Limb (tissue), 2 donors: ENCODE data around the gene PLCB3.
A peak's percentile ranks its signal among the peaks of the same experiment; 100 is the strongest.
"Not testable (repeated sequence)": the region's sequence is repeated elsewhere in the genome, so short reads cannot be mapped to it uniquely, and the experiment has no call there.

Source experiments
- DNase-seq, 2 donors: peaks; one replicate each; pipeline ENCODE4 v3.0.0-alpha.2; 2016; ENCODE audit errors: extremely low spot score in 2 of 2

Gene PLCB3

GRCh38 chr11:64235437-64236161 lies 15.7 kb upstream of the PLCB3 start:
- no peak for DNase-seq

GRCh38 chr11:64237484-64237951 lies 13.8 kb upstream of the PLCB3 start:
- DNase-seq, result no peak

- DNase-seq, result no peak
These were observed 13.3 kb upstream of the PLCB3 start for GRCh38 chr11:64238076-64238475.

- DNase-seq, result no peak
These were observed 12.3 kb upstream of the PLCB3 start for GRCh38 chr11:64238999-64239398.

- no peak for DNase-seq
These were observed 11.5 kb upstream of the PLCB3 start for GRCh38 chr11:64239662-64240434.

- DNase-seq, result peak; percentile 97 to 99
These were observed 10.7 kb upstream of the PLCB3 start, which contains the start of gene FKBP2 for GRCh38 chr11:64240435-64241240. TSS of gene FKBP2 (plus strand) at chr11:64241095. CDS start at chr11:64242388, 1,293 bp downstream.

- DNase-seq, result peak; percentile 100
These were observed 10.2 kb upstream of the PLCB3 start for GRCh38 chr11:64241241-64241490.

GRCh38 chr11:64241491-64242374 lies 9.6 kb upstream of the PLCB3 start:
- DNase-seq, result no peak

GRCh38 chr11:64243236-64243854 lies 8.0 kb upstream of the PLCB3 start:
- DNase-seq, result no peak

GRCh38 chr11:64244107-64244506 lies 7.2 kb upstream of the PLCB3 start:
- DNase-seq, result no peak

- DNase-seq, result no peak
These were observed 6.4 kb upstream of the PLCB3 start for GRCh38 chr11:64244966-64245365.

- peak in 1 of 2 donors; percentile 67 for DNase-seq
These were observed 5.9 kb upstream of the PLCB3 start for GRCh38 chr11:64245401-64245796.

- DNase-seq, result peak; percentile 43 to 74
These were observed 5.3 kb upstream of the PLCB3 start for GRCh38 chr11:64245797-64246620.

GRCh38 chr11:64246621-64246870 lies 4.8 kb upstream of the PLCB3 start:
- DNase-seq, result not testable (repeated sequence)

GRCh38 chr11:64246871-64247728 lies 4.2 kb upstream of the PLCB3 start, which contains the start of gene PPP1R14B:
TSS of gene PPP1R14B (minus strand) at chr11:64246943. CDS start at chr11:64246673, 270 bp downstream.
- peak; percentile 88 to 92 for DNase-seq

GRCh38 chr11:64247729-64248531 lies 3.4 kb upstream of the PLCB3 start:
- DNase-seq, result no peak

GRCh38 chr11:64248578-64248977 lies 2.8 kb upstream of the PLCB3 start:
- no peak for DNase-seq

- no peak for DNase-seq
These were observed 2.3 kb upstream of the PLCB3 start for GRCh38 chr11:64249038-64249437.
